Astrocyte of the spinal cord (primary cell): ENCODE measurements around the gene ITIH4.

Experiments used
- DNase-seq: peaks from one replicate; pipeline ENCODE4 v3.0.0; 2011; ENCODE audit warnings: low read depth, low spot score
- H3K4me3 ChIP-seq: 2 replicates; pipeline ENCODE4 v1.5.1; 2011; ENCODE audit warnings: low read depth, mild to moderate bottlenecking, low read length, moderate library complexity
- CTCF ChIP-seq: IDR thresholded peaks from 2 replicates; pipeline ENCODE4 v1.5.1; 2012; ENCODE audit warnings: low read depth, mild to moderate bottlenecking, low read length, inconsistent platforms
- in situ Hi-C: cut with HindIII; loops from 2 replicates; pipeline ENCODE4 v1.10.0; 2017; ENCODE audit warnings: low sequenced_read_pairs

The ITIH4 gene

GRCh38 chr3:52874160-52874701, 43.8 kb upstream of the ITIH4 start:
- H3K4me3 ChIP-seq: no peak overlapping the region
- no peak for DNase-seq
- in situ Hi-C loops: no loop called here

GRCh38 chr3:52873433-52874159, 43.1 kb upstream of the ITIH4 start:
- H3K4me3 ChIP-seq: no peak overlapping the region
- in situ Hi-C loops: no loop called here
- DNase-seq: peak; percentile 59
- TF ChIP-seq CTCF: peak; percentile 12

More at GRCh38 chr3:52874160-52874701, 43.8 kb upstream of the ITIH4 start:
- no peak for TF ChIP-seq CTCF

- TF ChIP-seq CTCF: no peak
- in situ Hi-C loops: no loop called here
- no peak for DNase-seq
- no peak overlapping the region for H3K4me3 ChIP-seq
Measured at GRCh38 chr3:52872245-52872644, 41.8 kb upstream of the ITIH4 start.

- in situ Hi-C loops: no loop called here
- no peak for DNase-seq
- no peak overlapping the region for H3K4me3 ChIP-seq
- TF ChIP-seq CTCF: no peak
Measured at GRCh38 chr3:52871761-52872160, 41.3 kb upstream of the ITIH4 start.

GRCh38 chr3:52870471-52870870, 40.0 kb upstream of the ITIH4 start:
- TF ChIP-seq CTCF: no peak
- in situ Hi-C loops: no loop called here

GRCh38 chr3:52866427-52866826, 36.0 kb upstream of the ITIH4 start:
- TF ChIP-seq CTCF: no peak
- DNase-seq: no peak
- in situ Hi-C loops: no loop called here
- H3K4me3 ChIP-seq: no peak overlapping the region

More at GRCh38 chr3:52870471-52870870, 40.0 kb upstream of the ITIH4 start:
- no peak overlapping the region for H3K4me3 ChIP-seq
- DNase-seq: no peak
